Myocyte (in vitro differentiated cells): Measurements from ENCODE around the gene USF1. TPM values are rescaled to one million over a fixed set of nuclear protein-coding genes. Genes with fewer than 3 reads are reported as not detected.
A peak's percentile ranks its signal among the peaks of the same experiment; 100 is the strongest.
"Not testable (repeated sequence)": the region's sequence is repeated elsewhere in the genome, so short reads cannot be mapped to it uniquely, and the experiment has no call there.

ENCODE experiments used
- DNase-seq: peaks from one replicate; pipeline ENCODE4 v3.0.0-alpha.2; 2012; ENCODE audit warnings: low read depth
- total RNA-seq: library from RNA; depleted of rRNA; stranded (reverse); fragments of >200 nt; gene quantifications from 2 replicates; pipeline ENCODE4 v1.2.3, GENCODE V29; 2014

Gene USF1
- total RNA-seq, 1 donor from 2014 or later, result 58.0 TPM

DNA sequence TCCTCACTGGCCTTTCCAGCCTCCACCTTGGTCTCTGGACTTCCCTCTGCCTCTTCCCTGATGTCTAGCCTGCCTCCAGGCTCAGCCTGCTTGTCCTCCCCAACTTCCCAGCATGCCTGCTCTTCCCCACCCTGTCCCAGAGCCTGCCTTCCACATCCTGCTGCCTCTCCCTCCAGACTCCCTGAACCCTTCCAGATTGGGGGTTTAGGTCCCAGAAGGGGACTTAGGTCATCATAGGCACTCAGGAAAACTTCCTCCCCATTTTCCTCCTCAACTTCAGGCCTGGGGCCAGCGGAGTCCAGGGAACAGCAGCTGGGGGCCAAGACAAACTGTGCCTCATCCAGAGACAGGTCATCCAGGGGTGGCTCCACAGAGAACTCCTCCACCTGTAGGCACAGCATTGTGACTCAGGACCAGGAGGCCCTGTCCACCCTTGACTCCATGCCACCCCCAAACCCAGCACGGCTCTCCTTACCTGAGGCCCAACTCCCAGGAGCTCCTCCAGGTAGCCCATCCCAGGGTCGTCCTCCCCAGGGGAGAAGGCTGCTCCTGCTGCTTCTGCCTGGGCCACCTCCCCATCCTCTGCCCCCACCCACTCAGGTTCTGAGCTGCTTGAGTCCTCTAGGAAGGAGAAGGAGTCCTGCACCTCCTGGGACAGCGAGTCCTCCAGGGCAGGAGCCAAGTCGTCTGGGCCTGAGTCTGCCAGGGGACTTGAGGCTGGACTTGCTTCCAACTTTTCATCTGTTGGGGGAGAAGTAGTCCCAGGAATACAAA, 3.4 kb upstream of the USF1 start:
- no peak for DNase-seq

DNA sequence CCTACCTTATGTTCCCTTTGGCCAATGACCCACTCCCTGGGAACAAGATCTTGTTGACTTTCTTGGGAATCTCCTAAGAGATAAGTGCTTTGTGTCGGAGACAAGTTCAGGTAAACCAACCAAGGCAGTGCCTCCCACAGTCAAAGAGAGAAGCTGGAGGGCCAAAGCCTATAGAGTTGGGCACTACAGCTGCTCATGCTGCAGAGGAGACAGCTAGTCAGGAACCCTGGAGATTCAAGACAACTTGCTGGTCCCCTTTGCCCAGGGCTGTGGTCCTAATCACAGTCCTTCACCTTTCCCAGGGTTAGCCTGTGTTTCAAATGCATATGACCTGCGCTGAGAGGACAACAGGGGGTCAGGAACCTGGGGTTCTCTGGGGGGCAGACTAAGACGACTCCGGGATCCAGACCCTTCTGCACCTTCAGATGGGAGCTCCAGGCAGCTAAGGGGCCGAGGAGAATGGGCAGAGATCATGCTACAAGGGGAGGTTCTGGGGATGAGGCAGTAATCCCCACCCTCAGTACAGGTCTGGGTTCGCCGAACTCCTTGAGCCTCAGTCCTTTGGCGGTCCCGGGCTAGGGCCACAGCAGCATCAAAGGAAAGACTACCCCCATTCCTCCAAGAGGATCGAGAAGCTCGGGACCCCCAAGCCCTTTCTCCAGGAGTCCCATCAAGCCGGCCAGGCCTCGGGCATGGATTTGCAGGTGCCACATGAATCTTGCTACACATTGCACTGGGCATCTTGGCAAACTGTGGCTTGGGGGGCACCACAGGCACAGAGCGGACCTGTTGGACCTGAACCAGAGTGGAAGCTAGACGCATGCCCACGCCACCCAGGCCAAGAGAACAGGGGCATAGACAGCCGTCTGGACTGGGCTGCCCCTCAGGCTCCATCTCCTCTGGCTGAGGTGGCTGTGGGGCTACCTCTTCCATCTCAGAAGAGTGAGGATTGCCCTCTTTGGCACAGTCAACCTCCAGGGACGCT, 2.0 kb upstream of the USF1 start:
- no peak for DNase-seq

DNA sequence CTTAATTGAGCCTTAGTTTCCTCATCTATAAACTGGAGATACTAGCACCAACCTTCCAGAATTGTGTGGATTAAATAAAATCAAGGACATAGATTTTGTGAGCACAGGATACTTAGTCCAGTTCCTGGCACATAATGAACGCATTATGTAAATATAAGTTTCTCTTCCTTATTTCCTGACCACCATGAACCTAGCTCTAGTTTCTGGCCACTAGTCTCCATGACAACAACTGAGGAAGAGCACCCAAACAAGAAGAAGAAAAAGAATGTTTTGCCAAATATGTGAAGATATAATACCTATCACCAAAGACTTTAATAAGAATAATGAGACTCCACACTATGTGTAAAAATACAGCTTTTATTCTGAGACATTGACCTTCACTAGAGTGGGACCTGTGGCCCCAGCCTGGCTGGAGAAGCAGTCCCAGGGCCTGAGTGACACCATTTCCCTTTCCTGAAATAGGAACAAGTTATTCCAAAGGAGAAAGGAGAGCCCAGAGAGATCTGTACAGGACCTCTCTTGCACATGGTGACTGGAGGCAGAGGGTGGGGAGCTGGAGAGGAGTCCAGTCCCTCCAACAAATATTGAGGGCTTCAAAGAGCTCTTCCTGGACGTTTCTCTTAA, 940 bp upstream of the USF1 start:
- DNase-seq, result no peak

DNA sequence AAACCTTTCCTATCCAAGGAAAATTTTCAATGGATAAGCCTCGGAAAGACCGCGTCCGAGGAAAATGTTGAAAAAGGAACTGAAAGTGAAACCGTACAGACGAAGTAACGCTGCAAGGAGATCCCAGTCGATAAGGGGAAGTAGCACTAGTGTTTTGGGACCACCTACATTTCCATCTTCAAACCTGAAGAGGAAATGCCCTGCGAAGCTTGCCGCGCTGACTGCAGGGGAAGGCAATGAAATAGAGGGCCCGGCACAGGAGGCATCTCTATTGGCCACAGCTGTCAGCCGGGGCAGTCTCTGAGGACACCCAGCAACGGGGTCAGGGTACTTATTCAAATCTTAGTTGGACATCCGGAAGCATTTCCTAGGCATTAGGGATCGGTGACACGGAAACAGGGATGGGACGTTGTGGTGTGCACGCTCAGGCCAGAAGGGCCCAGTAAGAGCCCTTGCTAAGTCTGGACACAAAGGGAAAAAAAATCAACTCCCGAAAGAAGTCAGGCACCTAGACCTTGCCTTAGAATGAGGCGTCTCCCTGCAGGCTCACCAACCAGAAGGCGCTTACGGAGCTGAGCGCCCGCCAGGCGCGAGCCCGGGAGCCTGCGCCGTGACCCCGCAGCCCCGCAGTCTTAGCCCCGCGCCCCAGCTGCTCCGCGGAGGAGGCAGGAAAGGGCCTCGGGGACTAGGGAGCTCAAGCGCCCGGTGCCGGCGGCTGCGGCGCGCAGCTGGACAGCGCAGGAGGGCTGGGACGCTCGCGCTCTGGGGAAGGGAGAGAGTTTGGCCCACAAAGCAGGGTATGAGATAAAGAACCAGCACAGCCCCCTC, 655 bp downstream of the USF1 start:
- peak; percentile 90 for DNase-seq

DNA sequence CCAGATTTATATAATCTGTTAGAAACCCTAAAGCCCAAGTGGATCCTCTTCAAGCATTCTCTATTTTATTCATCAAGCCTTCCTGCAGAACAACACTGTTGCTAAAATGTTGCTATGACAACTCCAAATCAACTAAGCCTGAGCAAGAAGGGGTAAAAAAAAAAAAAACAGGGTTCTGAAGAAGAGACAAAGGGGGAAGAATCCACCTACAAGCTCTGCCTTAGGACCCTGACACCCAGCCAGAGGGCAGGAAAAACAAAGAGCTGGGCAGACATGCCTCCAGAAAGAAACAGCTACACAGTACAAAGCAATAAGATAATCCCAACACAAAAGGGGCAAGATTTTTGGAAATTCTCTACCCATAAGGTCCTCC, 1.3 kb downstream of the USF1 start:
- DNase-seq, result no peak

DNA sequence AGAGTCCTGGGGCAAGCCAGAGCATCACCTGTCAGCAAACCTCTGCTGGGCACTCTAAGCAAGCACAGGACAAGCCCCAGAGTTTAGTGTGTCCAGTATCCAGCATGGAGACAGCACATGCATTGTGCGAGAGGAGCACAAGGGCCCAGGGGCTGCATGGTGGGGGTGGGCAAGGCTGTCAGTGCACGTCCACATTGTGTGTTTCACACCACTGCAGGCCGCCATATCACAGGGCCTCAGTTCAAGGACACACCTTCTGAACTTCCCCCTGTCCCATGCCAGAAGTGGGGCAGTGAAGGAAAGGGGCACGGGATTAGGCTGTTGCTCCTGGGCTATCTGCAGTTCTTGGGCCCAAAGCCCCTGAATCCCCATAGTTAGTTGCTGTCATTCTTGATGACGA, 6.2 kb downstream of the USF1 start:
- no peak for DNase-seq

DNA sequence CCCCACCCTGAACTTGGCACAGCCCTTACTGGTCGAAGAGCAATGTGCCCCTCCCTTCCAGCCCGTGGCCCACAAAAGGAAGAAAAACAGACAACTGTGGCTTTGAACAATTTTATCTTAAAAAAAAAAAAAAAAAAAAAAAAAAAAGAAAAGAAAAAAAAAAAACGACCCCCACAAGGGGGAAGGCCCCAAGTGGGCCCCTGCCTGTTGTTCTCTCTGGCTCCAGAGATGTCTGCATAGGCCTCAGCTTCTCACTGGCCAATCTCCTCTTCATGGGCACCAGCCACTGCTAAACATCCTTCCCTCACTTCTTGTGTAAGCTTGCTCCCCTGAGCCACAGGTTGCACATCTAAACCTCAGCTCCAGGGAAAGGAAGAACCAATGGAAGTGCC, 6.6 kb downstream of the USF1 start:
- no peak for DNase-seq

DNA sequence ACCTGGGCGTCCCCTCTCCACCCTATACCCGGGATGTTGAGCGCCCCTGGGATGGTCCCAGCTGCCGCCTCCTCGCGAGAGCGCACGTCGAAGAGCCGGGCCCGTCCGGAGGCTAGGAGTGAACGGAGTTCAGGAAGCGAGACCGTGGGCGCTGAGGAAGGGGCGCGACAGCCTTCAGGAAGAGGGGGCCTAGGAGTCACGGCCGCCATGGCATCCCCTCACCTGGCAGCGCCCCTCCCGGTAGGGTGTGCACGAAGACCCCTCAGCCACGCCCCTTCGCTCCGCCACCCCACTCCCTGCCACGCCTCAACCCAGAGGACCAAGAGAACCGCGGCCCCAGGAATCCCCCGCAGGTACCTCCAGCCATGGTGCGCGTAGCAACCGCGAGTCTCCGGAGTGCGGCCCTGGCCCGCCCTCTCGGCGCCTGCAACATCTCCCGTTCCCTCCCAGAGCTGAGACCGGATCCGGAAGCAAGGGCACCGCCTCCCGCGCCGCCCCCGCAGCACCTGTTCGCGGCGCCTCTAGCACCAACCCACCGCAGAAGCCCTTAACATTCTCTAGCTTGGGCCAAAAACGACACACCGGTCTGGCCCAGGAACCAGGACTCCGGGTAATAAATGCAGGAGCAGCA, 7.1 kb downstream of the USF1 start, which contains the start of gene TSTD1:
TSTD1 (minus strand) TSS at position 442 of the 631 bp plus-strand sequence; CDS start at position 367, 75 bp downstream.
- DNase-seq, result peak; percentile 79

DNA sequence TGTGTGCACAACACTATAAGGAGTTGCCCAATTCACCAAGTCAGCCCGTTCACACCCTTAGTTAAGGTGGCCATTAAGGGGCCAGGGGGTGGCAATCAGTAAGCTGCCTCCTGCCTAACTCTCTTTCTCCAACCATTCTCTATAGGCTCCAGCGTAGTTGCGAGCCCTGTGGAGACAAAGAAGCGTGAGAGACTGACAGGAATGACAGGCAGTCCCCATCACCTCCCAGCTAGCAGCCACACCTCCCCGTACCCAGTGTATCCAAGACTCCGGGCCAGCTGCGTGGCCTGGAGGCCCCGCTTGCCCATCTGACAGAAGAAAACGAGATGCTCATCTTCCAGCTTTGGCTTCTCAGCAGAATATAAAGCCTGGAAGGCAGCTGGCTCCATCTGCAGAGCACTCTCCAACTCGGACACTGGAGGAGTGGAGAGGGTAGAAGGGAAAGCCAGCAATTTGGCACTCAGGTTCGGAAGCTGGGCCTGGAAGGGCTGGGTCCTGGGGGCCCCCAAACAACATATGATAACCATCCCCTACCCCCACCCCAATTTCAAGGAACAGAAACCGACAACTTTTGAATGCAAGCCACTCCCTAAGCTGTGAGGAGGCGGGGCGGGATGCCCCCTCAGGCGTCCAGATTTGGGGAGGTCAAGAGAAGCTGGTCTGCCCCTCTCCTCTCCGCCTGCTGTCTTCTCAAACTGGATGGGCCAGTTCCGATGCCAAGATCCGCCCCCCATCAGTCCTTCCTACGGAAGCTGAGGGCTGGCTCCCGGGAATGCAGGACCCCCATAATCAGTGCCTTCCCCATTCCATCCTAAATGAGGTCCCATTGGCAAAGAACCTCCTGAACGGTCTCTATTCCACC, 7.9 kb downstream of the USF1 start:
- no peak for DNase-seq

DNA sequence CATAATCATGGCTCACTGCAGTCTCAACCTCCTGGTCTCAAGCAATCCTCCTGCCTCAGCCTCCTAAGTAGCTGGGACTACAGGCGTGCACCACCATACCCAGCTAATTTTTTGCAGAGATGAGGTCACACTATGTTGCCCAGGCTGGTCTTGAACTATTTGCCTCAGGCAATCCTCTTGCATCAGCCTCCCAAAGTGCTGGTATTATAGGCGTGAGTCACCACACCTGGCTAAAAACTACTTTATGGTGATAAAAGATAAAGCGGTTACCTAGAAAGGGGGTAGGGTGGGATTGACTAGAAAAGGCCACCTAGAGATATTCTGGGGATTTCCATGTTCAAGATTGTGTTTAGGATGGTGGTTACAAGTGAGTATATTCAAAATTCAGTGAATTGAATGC, 12.0 kb downstream of the USF1 start:
- DNase-seq, result no peak

DNA sequence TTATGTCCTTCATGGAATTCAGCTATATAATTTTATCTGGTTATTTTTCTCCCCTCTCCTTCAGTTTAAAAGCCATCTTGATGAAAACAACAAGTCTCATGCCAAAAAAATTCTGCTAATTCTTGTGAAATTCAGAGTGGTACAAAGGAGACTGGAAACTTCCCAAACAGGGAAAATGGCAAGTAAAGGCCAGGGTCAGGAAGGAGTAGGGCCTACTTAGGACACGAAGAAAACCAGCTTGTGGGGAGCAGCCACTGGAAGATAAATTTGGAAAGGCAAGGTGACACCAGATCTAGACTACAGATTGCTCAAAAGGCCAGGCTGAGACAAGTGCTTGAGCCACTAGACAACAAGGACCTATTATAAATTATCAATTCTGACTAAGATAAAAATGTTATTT, 13.4 kb downstream of the USF1 start:
- peak; percentile 49 for DNase-seq

DNA sequence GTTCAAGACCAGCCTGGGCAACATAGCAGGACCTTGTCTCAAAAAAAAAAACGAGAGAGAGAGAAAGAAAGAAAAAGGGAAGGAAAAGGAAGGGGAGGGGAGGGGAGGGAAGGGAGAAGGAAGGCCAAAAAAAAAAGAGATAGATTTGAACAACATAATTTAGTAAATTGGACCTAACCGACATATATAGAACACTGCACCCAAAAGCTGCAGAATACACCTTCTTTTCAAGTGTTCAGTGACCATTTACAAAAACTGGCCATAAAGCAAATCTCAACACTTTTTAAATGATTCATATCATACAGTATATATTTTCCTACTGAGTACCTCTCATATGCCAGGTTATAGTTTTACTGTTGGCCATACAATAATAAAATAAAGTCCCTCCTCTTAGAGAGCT, 13.9 kb downstream of the USF1 start:
- no peak for DNase-seq

DNA sequence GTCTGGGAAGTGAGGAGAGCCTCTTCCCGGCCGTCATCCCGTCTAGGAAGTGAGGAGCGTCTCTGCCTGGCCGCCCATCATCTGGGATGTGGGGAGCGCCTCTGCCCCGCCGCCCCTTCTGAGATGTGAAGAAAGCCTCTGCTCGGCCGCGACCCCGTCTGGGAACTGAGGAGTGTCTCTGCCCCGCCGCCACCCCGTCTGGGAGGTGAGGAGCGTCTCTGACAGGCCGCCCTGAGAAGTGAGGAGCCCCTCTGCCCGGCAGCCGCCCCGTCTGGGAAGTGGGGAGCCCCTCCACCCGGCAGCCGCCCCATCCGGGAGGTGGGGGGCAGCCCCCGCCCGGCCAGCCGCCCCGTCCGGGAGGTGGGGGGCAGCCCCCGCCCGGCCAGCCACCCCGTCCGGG, 16.3 kb downstream of the USF1 start:
- DNase-seq, result not testable (repeated sequence)

DNA sequence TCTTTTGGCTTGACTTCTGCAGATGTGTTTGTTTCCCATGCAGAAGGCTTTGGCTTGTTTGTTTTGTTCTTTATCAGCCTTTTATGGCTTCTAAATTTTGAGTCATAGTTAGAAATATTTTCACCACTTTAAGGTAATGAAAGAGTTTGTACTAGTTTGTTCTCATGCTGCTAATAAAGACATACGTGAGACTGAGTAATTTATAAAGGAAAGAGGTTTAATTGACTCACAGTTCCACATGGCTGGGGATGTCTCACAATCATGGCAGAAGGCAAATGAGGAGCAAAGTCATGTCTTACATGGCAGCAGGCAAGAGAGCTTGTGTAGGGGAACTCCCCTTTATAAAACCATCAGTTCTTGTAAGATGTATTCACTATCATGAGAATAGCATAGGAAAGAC, 18.8 kb downstream of the USF1 start:
- DNase-seq, result not testable (repeated sequence)

DNA sequence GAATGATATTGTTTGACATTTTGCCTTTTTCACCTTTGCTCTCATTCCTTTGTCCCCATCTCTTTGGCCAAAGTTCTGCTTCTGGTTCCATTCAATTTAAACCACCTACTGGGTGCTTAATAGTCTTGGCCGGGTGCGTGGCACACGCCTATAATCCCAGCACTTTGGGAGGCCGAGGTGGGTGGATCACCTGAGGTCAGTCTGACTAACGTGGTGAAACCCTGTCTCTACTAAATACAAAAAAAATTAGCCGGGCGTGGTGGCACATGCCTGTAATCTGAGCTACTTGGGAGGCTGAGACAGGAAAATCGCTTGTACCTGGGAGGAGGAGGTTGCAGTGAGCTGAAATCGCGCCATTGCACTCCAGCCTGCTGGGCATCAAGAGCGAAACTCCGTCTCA, 23.3 kb downstream of the USF1 start:
- DNase-seq, result not testable (repeated sequence)

DNA sequence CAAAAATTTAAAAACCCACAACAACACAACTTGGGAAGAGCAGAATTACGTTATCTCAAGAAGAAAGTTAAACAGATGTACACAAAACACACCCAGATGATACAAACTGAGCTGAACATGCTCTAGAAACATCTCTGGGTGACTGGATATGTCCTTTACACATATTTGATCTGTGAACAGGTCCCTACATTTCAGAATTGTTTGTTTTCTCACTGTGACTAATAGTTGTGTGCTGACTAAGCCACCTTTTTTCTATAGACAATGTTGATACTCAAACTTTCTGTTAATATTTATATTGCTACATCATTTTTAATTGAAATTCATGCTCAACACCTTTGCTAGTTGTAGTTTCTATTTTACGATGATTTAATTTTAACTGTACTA, 23.8 kb downstream of the USF1 start:
- no peak for DNase-seq

DNA sequence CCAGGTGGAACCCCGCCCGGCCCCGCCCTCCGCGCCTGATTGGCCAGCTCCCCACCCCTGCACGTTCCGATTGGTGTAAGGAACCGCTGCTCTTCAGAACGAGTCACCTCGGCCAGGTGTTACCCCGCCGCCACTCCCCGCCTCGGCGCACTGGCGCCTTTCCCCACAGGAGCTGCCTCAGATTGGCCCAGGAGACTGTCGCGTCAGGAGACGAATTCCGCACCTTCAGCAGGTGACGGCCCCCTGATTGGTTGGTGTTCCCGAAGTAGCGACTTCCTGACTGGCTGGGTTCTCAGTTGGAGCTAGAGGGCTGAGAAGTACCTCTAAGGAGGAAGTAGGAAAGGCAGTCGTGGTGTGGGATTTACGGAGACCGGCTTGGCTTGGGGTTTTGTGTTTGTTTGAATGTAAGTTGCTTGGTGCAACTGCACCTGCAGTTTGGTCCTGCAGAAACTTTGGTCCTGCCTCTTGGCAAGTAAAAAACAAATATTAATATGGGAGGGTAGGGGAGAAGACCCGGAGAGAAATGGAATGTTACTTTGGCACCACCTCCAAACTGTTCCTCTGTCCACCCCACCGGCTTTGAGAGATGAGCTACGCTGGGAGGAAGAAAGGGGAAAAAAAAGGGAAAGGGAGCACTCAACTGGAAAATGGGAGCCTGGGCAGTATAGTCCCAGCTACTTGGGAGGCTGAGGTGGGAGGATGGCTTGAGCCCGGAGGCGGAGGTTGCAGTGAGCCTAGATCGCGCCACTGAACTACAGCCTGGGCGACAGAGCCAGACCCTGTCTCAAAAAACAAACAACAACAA, 24.4 kb downstream of the USF1 start:
- DNase-seq, result peak; percentile 20

DNA sequence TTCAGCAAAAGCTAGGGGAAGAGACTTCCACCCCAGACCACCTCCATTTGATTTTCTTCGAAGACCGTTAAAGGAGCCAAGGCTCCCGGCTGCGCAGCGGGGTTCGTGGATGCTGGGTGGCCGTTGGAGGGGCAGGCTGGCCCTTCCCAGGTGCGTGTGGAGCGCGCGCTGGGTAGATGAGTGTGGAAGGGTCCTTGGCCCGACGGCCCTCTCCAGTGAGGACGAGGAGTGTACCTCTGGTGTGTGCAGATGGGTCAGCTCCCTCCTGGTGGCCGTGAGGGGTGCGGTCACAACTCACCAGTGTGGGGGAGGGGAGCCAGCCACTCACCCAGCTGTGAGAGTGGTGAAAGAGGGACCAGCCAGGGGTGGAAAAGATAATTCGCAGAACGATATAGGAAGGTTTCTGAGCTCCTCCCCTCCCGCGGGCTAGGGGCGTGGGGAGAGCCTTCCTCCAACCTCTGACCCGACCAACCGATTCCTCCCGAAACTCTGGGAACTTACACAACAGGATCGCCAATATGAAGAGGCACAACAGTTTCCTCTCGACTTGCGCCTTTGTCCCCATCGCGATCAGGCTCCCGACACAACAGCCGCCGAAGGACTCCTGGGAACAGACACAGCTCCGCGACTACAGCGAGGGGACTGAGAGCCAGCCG, 25.1 kb downstream of the USF1 start, which contains the start of gene F11R:
F11R (minus strand) TSS at position 644 of the 656 bp plus-strand sequence; CDS start at position 565, 79 bp downstream.
- DNase-seq, result no peak
